GM21447 (cell line): Measurements from ENCODE around the gene MAMDC4.
A peak's percentile ranks its signal among the peaks of the same experiment; 100 is the strongest.
"Not testable (repeated sequence)": the region's sequence is repeated elsewhere in the genome, so short reads cannot be mapped to it uniquely, and the experiment has no call there.

Experiments used
- ATAC-seq: cut with Tn5 transposase; IDR thresholded peaks from one replicate; pipeline ENCODE4 v1.9.1; 2021; ENCODE audit not compliant: unreplicated experiment

The MAMDC4 gene

DNA sequence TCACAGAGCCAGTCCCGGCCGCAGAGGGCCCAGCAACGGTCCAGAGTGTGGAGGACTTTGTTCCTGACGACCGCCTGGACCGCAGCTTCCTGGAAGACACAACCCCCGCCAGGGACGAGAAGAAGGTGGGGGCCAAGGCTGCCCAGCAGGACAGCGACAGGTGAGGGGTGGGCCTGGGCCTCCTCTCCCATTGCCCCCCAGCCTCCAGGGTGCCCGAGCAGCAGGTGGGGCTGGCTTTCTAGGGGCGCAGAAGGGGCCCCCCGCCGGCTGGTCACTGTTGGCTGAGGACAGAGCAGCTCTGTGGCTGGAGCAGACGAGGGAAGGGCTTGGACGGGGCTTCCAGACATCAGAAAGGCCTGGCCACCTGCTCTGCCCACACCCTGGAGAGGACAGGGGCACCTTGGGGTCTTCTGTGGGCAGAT is 14.3 kb upstream of the MAMDC4 start:
- not testable (repeated sequence) for ATAC-seq

DNA sequence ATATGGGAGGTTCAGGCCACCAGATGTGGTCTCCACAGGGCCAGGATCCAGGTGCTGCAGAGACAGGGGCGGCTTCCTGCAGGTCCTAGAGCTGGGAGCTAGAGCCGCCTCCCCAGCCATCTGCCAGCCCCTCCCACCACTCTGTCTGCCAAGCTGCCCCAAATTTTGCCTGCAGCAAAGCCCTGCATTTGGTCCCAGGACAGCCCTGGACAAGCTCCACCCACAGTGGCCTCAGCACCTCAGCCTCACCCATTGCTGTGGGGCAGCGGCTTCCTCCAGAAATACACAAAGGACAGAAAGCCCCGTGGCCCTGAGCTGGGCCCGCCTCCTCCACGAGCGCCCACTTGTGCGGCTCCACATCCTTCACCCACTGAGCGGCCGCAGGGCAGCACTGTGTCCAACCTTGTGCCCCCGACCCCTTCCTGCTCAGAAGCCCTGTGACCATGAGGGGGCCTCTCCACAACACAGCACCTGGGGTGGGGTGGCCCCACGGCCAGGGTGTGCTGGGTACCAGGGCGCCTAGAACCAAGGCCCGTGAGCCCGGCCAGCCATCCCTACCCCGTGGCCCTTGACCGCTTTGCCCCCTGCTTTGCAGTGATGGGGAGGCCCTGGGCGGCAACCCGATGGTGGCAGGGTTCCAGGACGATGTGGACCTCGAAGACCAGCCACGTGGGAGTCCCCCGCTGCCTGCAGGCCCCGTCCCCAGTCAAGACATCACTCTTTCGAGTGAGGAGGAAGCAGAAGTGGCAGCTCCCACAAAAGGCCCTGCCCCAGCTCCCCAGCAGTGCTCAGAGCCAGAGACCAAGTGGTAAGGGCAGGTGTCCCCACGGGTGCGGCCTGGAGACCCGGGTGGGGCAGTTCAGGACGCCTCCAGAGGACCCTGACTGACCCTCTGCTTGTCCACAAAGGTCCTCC is 13.6 kb upstream of the MAMDC4 start:
- no peak for ATAC-seq

DNA sequence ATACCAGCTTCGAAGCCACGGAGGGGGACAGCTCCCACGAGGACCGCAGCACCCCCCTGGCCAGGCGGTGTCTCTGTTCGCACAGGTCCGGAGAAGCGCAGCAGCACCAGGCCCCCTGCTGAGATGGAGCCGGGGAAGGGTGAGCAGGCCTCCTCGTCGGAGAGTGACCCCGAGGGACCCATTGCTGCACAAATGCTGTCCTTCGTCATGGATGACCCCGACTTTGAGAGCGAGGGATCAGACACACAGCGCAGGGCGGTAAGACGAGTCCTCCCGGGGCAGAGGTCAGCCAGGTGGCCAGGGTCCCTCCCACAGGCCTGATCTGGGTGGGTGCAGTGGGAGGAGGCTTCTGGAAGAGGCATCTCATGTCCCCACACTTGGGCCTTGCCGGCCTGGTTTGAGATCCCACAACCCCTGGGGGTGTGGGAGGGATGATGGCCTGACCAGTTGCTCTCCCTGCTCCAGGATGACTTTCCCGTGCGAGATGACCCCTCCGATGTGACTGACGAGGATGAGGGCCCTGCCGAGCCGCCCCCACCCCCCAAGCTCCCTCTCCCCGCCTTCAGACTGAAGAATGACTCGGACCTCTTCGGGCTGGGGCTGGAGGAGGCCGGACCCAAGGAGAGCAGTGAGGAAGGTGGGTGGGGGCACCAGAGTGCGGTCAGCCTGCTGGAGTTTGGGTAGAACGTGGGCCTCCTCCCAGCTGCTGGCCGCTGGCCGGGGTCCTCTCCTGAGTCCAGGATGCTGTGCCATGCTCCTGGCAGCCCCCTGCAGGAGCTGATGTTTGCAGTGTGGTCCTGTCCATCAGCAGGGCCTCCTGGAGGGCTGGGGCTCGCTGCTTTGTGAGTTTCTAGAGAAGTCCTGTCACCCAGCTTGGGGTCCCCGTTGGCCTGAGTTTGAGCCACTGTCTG is 12.7 kb upstream of the MAMDC4 start:
- ATAC-seq, result no peak

DNA sequence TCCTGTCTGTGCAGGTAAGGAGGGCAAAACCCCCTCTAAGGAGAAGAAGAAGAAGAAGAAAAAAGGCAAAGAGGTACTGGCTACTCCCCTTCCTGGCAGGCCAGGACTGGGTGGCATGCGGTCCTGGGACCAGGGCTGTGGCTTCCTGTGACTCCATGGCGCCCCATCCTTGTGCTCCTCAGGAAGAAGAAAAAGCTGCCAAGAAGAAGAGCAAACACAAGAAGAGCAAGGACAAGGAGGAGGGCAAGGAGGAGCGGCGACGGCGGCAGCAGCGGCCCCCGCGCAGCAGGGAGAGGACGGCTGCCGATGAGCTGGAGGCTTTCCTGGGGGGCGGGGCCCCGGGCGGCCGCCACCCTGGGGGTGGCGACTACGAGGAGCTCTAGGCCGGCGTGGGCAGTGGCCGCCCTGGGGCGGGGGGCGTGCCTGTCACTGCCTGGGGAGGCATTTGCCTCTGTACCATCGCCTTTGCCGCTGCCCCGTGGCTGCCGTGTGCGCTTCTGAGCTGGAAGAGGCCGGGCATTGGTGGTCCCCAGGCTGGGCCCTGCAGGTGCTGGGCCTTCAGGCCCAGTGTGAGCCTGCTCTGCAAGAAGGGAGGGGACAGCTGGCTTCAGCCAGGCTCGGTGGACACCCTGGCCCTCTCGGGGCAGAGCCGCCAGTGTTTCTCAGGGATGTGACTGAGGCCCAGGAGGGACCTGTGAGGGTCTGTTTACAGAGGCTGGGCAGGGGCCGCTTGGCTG is 11.8 kb upstream of the MAMDC4 start:
- ATAC-seq, result no peak

DNA sequence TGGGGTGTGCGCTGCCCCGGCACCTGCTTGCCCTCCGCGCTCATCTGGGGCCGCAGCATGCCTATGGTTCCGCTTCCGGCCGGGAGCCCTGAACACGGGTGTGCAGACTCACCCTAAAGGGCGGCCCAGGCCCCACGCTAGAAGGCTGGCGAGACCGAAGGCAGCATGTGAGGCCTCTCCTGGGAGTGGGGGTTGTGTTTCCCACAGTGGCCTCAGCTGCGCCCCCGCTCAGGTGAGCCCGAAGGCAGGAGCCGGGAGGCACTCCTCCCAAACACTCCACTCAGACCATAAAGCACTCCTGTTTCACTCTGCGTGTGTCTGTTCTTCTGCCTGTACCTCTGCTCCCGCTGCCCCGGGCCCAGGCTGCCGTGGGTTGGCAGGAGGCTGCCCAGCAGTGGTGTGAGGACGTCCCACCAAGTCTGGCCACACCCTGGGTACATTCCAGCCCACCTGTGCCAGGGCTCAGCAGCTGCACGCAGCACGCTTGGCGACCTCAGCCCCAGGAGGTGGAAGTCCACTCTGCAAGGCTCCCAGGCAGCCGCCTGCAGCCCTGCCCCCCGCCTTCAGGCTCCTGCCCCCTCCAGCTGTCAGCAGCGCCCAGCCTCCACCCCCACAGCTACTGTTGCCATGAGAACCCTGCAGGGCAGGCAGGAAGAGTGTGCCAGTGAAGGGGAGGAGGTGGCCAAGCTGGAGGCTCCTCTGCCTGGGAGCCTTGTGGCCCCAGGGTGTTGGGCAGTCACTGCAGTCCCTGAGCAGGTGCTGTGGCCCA is 11.1 kb upstream of the MAMDC4 start:
- ATAC-seq, result no peak

DNA sequence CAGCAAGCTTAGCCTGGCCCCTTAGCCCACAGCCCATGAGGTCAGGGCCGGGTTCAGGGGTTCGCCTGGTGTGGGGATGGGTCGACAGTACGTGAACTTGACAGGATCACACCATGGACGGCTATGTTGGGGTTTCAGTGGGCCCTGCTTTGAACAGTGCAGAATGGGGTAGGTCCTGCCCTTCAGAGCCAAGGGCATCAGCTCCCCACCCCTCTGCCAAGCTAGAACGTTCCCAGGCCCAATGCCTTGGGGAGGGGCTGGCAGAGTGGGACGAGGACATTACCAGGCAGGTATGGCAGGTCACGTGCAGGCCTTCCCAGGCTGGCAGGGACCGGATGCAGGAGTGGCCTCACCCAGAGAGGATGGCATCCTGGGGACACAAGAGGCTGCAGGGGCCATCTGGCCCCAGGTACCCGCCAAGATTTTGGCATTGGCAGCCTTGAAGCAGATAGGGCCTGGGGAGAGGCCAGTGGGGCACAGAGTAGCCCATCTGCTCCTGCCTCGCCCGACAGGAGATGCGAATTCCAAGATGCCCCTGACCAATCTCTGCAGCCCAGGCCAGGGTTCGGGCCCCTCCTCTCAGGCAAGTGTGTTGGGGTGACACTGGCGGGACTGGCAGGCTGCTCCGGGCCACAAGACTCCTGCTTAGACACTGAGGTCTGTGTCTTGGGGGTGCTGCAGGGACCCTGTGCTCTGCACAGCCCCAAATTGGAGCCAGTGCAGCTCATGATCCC is 10.3 kb upstream of the MAMDC4 start:
- not testable (repeated sequence) for ATAC-seq

DNA sequence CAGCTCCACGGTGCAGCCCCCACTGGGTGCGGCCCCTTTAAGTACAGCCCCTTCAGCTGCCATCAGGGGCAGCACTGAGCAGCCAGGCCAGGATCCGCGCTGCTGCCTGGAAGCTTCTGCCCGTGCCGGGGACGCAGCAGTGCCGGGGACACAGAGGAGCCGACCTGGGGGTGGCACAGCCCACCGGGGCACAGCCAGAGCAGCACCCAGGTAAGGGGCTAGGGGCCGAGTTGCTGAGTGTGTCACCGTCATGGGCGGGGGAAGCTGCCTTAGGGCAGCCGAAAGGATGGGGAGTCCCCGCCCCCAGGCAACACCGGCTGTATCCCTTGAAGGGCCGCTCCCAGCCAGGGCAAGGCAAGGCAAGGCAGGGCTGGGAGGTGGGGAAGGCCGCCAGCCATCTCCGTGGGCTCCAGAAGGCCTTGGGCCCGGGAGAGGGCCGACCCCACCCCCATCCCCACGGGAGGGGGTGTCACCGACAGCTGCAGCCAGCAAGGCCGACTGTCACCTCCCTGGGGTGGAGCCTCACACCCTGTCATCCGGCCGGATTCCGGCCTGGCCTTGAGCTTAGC is 9.7 kb upstream of the MAMDC4 start, which contains the start of gene AJM1:
Gene AJM1 (plus strand): TSS at position 99 of the 569 bp plus-strand sequence. CDS start 1,937 bp downstream, outside the sequence.
- peak; percentile 79 for ATAC-seq

DNA sequence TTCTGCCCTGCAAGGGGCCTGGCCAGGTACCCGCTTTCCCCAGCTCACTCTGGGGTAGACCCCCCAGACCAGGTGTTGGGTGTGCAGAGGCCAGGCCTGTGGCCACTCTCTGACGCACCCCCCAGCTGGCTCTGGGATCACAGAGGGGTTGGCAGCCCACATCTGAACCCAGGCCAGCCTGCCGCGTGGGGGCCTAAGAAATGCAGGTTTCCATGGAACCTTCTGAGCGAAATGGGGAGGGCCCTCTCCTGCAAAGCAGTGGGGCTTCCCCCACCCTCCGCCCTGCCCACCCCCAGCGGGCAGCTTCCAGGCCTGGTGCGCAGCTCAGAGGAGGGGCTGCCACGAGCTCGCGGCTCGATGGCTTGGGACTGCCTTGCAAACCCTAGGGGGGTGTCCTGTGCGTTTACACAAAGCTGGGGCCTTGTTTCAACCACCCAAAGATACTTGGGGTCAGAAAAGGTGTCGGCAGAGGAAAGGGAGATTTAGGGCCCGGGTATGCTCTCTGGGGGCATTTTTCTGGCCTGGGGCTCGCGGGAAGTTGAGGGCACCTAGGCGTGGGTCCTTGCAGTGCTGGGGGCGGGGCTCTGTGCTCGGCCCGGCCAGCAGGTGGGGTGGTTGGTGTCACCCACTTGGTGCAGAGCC is 8.9 kb upstream of the MAMDC4 start:
- not testable (repeated sequence) for ATAC-seq

DNA sequence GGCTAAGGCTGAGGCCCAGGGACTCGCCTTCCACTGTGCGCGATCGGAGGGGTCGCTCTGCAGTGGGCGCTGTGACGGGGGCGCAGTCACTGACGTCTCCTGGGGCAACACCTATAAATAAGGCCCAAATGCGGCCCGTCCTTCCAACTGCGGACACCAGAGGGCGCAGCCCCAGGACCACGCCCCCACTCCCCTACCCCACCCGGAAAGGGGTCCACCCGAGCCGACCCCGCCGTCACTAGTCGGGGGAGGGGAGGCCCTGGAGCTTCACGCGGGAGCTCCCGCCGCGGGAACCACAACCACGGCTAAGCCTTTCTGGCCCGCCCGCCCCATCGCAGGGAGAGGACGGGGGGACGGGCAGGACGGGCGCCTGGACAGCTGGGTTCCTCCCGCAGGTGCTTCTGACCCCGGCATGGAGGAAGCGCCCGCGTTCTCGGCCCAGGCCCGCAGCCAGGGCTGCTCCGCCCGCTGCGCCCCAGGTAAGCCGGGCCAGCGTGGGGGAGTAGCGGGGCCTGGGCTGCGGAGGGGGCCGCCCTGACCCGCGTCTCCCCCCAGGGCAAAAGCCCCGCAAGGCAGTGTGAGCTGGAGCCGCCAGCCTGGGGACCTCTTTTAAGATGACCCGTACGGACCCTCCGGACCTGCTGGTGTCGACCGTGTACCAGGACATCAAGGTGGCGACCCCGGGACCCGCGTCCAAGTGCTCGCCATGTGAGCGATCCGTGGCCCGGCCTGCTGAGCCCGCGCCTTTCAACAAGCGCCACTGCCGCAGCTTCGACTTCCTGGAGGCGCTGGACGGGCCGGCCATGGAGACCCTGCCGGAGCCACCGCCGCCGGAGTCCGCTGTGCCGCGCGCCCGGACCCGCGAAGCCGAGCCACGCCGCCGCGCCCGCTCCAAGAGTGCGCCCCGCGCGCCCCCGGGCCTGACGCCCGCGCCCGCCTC is 8.1 kb upstream of the MAMDC4 start:
- ATAC-seq, result not testable (repeated sequence)

DNA sequence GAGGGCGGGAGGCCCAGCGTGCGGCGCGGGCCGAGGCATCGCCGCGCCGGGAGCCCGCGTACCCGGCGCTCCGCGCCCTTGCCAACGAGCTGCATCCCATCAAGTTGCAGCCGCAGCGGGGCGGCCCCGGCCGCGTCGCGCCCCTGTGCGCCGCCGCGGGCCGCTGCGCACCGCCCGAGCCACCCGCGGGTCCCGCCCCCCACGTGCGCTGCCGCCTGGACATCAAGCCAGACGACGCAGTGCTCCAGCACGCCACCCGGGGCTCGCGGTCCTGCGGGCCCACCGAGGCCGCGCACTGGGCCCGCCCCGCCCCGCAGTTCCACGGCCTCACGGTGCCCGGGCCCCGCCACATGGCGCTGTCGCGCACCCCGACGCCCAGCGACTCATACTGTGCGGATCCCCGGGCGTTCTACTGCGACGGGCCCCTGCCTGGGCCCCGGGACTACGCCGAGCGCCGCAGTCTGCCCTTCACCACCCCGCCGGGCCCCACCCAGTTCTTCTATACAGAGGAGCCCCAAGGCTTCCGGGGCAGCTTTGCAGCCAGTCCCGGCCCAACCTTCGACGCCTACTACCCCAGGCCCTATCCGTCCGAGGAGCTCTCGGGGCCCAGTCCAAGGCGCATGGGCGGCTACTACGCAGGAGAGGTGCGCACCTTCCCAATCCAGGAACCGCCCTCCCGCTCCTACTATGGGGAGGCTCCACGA is 7.2 kb upstream of the MAMDC4 start:
- ATAC-seq, result no peak

DNA sequence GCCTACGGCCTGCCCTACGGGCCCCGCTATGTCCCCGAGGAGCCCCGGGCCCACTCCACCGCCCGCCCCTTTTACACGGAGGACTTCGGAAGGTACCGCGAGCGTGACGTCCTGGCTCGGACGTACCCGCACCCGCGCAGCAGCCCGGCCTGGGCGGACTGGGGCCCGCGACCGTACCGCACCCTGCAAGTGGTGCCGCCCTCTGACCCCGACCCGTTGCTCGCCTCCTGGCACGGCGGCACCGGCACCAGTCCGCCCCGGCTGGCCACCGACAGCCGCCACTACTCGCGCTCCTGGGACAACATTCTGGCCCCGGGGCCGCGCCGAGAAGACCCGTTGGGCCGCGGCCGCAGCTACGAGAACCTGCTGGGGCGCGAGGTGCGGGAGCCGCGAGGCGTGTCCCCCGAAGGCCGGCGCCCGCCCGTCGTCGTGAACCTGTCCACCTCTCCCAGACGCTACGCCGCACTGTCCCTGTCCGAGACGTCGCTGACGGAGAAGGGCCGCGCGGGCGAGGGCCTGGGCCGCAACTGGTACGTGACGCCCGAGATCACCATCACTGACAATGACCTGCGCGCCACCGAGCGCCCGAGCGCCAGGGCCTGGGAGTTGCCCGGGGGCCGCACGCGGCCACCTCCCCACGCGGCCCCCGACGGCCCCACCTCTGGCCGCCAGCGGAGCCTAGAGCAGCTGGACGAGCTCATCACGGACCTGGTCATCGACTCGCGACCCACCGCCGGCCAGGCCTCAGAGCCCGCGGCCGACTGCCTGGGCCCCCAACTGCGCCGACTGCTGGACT is 6.5 kb upstream of the MAMDC4 start:
- no peak for ATAC-seq

DNA sequence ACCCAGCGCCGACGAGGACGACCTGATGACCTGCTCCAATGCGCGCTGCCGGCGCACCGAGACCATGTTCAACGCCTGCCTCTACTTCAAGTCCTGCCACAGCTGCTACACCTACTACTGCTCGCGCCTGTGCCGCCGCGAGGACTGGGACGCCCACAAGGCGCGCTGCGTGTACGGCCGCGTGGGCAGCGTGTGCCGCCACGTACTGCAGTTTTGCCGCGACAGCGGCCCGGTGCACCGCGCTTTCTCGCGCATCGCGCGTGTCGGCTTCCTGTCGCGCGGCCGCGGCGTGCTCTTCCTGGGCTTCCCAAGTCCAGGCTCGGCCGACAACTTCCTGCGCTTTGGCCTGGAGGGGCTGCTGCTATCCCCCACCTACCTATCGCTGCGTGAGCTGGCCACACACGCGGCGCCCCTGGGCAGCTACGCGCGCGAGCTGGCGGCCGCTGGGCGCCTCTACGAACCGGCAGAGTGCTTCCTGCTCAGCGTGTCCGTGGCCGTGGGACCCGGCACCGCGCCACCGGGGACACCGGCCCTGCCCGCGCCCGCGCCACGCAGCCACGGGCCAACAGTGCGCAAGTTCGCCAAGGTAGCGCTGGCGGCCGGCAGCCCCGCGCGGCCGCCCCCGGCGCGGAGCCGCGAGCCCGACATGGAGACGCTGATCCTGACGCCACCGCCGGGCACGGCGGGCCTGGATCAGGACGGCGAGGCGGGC is 5.6 kb upstream of the MAMDC4 start:
- ATAC-seq, result no peak

DNA sequence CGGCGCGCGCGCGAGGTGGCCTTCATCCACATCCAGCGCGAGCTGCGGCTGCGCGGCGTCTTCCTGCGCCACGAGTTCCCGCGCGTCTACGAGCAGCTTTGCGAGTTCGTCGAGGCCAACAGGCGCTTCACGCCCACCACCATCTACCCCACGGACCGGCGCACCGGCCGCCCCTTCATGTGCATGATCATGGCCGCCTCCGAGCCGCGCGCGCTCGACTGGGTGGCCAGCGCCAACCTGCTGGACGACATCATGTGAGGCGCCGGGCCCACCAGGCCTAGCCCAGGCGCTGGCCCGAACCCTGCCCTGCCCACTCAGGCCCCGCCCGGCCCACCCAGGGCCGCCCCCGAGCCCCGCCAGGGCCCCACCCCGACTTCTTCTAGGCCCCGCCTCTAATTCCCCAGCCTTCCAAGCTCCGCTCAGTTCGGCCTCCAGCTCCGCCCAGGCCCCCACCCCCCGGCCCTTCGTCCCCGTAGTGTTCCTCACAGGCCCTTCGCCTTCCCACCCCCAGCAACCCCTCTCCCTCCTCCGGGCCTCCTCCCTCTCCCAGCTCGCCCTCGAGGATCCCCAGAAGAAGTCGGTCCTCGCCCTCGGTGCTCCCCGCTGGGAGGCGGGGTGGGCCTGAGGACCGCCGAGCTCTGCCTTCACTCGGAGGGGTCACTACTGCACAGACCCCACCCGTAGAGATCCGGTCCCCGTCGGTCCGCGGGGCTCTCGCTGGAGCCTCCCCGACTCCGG is 4.9 kb upstream of the MAMDC4 start:
- ATAC-seq, result no peak

DNA sequence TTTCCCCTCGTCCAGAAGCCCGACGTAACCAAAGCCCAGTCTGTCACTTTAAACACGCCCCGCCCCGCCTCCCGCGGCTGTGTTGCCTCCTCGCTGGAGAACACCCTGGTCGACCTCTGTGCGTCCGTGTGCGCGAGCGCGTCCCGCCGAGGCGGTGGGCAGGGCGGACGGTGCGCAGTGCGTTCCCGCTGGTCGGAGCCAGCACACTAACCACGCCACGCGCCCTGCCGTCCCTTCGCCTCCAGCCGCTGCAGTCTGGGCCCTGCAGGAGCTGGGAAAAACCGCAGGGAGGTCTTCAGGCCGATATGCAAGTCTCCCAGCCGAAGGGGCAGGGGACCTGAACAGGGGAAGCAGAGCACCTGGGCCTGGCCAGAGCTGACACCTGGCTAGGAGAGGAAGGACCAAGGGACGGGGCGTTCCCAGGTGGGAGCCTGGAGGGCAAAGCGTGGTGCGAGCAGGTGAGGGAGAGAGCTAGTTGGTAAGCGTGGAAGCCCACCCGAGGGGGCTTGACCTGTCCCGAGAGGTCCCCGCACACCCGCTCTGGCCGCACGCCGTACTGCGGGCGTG is 4.2 kb upstream of the MAMDC4 start:
- no peak for ATAC-seq
